Spinal cord (tissue), 10 donors: Measurements from ENCODE around the gene CD68. TPM values are rescaled to one million over a fixed set of nuclear protein-coding genes. Genes with fewer than 3 reads are reported as not detected.

Source experiments
- DNase-seq, 6 donors: peaks; one replicate each; pipeline versions ENCODE4 v3.0.0 to v3.0.0-alpha.2; 2013 to 2015; ENCODE audit warnings: low spot score in 6 of 6, low read depth in 4 of 6
- H3K27ac ChIP-seq: one replicate; pipeline ENCODE4 v1.5.1; 2013; ENCODE audit warnings: low read depth, low read length, control low read depth
- H3K27me3 ChIP-seq: one replicate; pipeline ENCODE4 v1.6.1; 2013; ENCODE audit warnings: low read length; ENCODE audit not compliant: control insufficient read depth, insufficient read depth
- H3K36me3 ChIP-seq: one replicate; pipeline ENCODE4 v1.6.1; 2013; ENCODE audit warnings: low read length; ENCODE audit not compliant: control insufficient read depth, insufficient read depth
- H3K4me1 ChIP-seq: one replicate; pipeline ENCODE4 v1.6.1; 2013; ENCODE audit warnings: low read length; ENCODE audit not compliant: control insufficient read depth, insufficient read depth
- H3K4me3 ChIP-seq: one replicate; pipeline ENCODE4 v1.5.1; 2013; ENCODE audit warnings: low read depth, low read length, control low read depth
- H3K9me3 ChIP-seq: one replicate; pipeline ENCODE4 v1.6.1; 2013; ENCODE audit warnings: low read length; ENCODE audit not compliant: control insufficient read depth, insufficient read depth
- WGBS: methylation state at CpG from one replicate; pipeline ENCODE4 v1.1.5; 2013; ENCODE audit warnings: missing lambda C conversion rate; ENCODE audit not compliant: insufficient coverage; 5-methylcytosine and 5-hydroxymethylcytosine counted together
- polyA plus RNA-seq, 2 donors: library from polyadenylated mRNA; unstranded; fragments of 120-200 nt; gene quantifications; one replicate each; pipeline ENCODE4 v1.2.1, GENCODE V29; 2013; ENCODE audit not compliant: insufficient read length in 2 of 2
- total RNA-seq, 2 donors: library from RNA; depleted of rRNA in 1 of 2; stranded (reverse); fragments of 120-200 nt in 1 of 2; fragments of >200 nt in 1 of 2; gene quantifications; one replicate each; pipeline versions ENCODE4 v1.2.3 to v1.2.4, GENCODE V29; 2013 to 2014
- donor health status: healthy.

CD68 gene
- total and polyA plus RNA-seq, 4 donors = 13.3 to 52.1 (median 46.7) TPM

DNA sequence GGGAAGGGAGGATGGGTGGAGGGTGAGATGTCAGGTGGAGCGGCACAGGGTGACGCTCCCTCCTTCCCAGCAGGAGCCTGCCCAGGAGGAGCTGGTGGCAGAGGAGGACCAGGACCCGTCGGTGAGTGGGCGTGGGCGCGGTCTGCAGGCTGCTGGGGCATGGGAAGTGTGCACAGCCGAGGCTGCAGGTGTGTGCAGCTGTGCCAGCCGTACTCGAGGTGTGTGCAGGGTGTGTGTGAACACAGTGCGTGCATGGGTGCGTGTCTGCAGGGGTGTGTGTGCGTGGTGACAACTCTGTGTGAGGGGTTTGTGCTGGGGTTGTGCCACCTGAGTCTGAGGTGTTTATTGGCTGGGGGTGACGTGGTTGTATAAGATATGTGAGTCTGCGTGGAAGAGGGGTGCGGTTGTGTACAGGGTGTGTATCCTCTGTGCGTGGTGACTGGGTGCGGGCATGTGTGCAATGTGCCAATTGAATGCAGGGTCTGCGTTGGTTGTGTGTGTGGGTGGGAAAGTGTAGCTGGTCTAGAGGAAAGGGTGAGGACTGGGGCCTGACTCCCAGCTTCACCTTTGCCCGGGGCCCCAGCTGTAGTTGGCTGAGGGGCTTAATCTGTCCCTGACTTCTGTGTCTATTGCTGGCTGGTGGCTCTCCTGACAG lies 29.9 kb upstream of the CD68 start:
- Histone ChIP-seq H3K36me3 (peaks cover 7% of the 10 kb centered on the region), H3K4me3 (peak overlapping the region; percentile 49), H3K4me1 (peaks cover 15% of the 10 kb centered on the region), H3K27ac (peak overlapping the region; percentile 74), H3K9me3 (no peaks in the 10 kb centered on the region), H3K27me3 (peaks cover 2% of the 10 kb centered on the region)
- DNase-seq = no peak
- 66% methylated on average over 18 of the region's 20 CpGs for WGBS

DNA sequence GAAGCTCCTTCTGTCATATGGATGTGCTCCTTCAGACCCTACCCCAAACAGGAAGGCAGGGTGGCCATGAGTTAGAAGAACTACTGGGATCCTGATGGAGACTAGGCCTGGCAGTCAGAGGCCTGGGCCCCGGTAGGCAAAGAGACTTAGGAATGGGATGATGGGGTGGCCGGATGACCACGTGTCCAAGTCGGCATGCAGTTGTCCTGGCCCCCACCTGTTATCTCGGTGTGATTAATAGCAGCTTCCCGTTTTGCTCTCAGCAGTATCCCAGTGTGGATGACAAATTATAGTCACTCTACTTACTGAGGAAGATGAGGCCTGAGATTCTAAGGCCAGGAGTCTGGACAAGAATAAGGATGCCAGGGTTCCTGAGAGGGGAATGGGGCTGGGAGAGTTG lies 29.1 kb upstream of the CD68 start:
- H3K27me3 ChIP-seq = peaks cover 2% of the 10 kb centered on the region
- DNase-seq = no peak
- no peak overlapping the region for H3K27ac ChIP-seq
- H3K9me3 ChIP-seq = no peaks in the 10 kb centered on the region
- WGBS = 74% methylated on average over 5 of the region's 6 CpGs
- H3K4me3 ChIP-seq = no peak overlapping the region
- peaks cover 7% of the 10 kb centered on the region for H3K36me3 ChIP-seq
- H3K4me1 ChIP-seq = peaks cover 15% of the 10 kb centered on the region

DNA sequence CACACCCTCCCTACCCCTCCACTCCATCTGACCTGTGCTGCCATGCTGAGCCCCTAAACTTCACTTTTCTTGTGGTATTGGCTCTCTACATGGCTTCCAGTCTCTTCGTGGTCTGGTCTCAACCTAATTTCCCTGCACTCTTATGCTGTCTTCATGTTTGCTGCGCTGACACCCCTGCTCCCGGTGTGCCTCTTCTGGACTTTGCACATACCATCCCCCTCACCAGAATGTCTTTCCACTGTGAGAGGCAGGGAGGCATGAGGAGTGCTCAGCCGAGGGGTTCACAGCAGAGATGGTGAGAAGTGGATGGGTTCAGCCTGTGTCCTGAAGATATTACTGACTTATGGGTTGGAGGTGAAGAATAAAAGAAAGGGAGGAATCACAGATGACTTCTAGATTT lies 28.0 kb upstream of the CD68 start:
- no peak overlapping the region for H3K4me3 ChIP-seq
- peaks cover 7% of the 10 kb centered on the region for H3K36me3 ChIP-seq
- DNase-seq = no peak
- peaks cover 15% of the 10 kb centered on the region for H3K4me1 ChIP-seq
- 83% methylated on average over 1 of the region's 4 CpGs for WGBS
- H3K27me3 ChIP-seq = peaks cover 2% of the 10 kb centered on the region
- H3K9me3 ChIP-seq = no peaks in the 10 kb centered on the region
- H3K27ac ChIP-seq = no peak overlapping the region

DNA sequence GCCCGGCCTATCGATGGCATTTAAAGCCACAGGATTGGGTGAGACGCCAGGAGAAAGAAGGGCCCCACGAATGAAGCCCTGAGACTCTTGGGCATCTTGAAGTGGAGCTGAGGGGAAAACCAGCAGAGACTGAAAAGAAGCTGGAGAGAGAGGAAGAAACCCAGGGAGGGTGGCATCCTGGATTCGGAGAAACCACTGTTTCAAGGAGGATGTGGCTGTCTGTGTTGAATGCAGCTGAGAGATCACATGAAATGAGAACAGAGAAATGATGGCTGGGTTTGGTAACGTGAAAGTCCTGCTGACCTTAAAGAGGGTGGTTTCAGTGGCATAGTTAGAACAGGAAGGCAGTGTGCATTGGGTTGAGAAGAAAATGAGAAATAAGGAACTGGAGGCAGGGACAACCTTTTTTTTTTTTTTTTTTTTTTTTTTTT lies 26.8 kb upstream of the CD68 start:
- Histone ChIP-seq H3K4me1 (peaks cover 24% of the 10 kb centered on the region), H3K9me3 (no peaks in the 10 kb centered on the region), H3K27me3 (peaks cover 2% of the 10 kb centered on the region), H3K27ac (no peak overlapping the region), H3K36me3 (peaks cover 15% of the 10 kb centered on the region), H3K4me3 (no peak overlapping the region)
- DNase-seq = no peak
- WGBS = 88% methylated on average over 6 of the region's 6 CpGs

DNA sequence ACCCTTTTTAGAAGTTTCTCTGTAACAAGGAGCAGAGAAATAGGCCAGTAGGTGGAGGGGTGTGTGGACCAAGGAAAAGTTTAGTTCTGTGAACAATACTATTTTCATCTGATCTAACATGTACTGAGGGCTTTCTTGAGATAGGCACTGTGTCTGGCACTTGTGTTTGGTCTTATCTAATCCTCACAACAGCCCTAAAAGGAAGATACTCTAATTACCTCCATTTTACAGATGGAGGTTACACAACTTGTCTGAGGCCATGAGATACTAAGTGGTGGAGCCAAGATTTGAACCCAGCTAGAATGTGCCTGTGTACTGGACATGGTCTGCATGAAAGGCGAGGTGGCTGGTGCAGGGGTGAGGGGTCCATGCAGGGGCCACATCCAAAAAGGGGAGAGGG lies 26.1 kb upstream of the CD68 start:
- no CpG with 5 or more reads among the region's 1 CpG for WGBS
- DNase-seq = no peak
- Histone ChIP-seq H3K27ac (no peak overlapping the region), H3K36me3 (peaks cover 18% of the 10 kb centered on the region), H3K4me3 (no peak overlapping the region), H3K4me1 (peaks cover 28% of the 10 kb centered on the region), H3K9me3 (no peaks in the 10 kb centered on the region), H3K27me3 (peaks cover 1% of the 10 kb centered on the region)

DNA sequence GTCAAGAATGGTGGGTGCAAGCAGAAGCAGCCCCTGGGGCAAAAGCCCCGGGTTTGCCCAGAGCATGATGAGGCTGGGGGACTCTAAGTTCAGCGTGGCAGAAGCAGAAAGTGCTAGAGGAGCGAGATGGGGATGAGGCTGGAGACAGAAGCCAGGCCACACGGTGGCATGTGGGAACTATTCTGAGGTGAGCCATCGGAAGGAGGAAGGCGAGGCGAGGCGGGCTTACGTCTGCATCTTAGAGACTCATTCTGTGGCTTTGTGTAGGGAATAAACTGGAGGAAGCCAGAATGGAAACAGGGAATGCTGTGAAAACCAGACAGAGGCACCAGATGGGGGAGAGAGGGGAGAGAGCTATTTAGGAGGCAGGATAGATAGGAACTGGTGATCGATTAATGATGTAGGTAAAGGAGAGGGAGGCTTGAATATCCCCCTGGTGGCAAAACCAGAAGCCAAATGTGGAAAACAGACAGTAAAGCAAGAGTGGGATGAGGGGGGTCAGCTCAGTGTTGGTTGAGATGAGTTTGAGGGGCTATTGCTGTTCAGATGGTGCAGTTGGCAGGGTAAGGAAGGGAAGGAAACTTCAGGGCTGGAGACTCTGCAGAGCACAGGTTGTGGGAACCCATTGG lies 24.0 kb upstream of the CD68 start:
- H3K27me3 ChIP-seq = no peaks in the 10 kb centered on the region
- 53% methylated on average over 10 of the region's 10 CpGs for WGBS

DNA sequence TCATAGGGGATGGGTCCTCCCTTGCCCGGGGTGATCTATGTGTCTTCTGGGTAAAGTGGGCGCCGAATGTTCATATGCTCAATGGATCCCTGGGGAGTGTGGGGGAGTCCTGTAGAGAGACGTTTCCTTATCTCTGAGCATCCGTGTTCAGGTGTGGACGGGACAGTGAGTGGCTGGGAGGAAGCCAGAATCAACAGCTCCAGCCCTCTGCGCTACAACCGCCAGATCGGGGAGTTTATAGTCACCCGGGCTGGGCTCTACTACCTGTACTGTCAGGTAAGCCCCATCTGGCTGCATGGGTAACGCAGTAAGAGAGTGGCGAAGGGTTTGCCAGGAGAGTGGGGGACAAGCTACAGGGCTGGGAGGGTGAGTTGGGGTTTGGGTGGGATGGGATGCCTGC lies 22.8 kb upstream of the CD68 start:
- H3K4me3 ChIP-seq = no peak overlapping the region
- no peaks in the 10 kb centered on the region for H3K9me3 ChIP-seq
- peak overlapping the region; percentile 96 for H3K27ac ChIP-seq
- peaks cover 47% of the 10 kb centered on the region for H3K4me1 ChIP-seq
- DNase-seq = no peak
- WGBS = 89% methylated on average over 11 of the region's 12 CpGs
- no peaks in the 10 kb centered on the region for H3K27me3 ChIP-seq
- H3K36me3 ChIP-seq = peaks cover 13% of the 10 kb centered on the region

More for the DNA sequence above, 24.0 kb upstream of the CD68 start:
- no peak overlapping the region for H3K4me3 ChIP-seq
- no peaks in the 10 kb centered on the region for H3K9me3 ChIP-seq
- peaks cover 36% of the 10 kb centered on the region for H3K4me1 ChIP-seq
- no peak for DNase-seq
- H3K36me3 ChIP-seq = peaks cover 18% of the 10 kb centered on the region
- H3K27ac ChIP-seq = no peak overlapping the region

DNA sequence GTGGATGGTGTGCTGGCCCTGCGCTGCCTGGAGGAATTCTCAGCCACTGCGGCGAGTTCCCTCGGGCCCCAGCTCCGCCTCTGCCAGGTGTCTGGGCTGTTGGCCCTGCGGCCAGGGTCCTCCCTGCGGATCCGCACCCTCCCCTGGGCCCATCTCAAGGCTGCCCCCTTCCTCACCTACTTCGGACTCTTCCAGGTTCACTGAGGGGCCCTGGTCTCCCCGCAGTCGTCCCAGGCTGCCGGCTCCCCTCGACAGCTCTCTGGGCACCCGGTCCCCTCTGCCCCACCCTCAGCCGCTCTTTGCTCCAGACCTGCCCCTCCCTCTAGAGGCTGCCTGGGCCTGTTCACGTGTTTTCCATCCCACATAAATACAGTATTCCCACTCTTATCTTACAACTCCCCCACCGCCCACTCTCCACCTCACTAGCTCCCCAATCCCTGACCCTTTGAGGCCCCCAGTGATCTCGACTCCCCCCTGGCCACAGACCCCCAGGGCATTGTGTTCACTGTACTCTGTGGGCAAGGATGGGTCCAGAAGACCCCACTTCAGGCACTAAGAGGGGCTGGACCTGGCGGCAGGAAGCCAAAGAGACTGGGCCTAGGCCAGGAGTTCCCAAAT lies 22.2 kb upstream of the CD68 start:
- DNase-seq = no peak
- Histone ChIP-seq H3K27ac (peak overlapping the region; percentile 96), H3K4me1 (peaks cover 49% of the 10 kb centered on the region), H3K4me3 (no peak overlapping the region), H3K27me3 (no peaks in the 10 kb centered on the region), H3K9me3 (no peaks in the 10 kb centered on the region), H3K36me3 (peaks cover 13% of the 10 kb centered on the region)
- WGBS = 56% methylated on average over 18 of the region's 19 CpGs

DNA sequence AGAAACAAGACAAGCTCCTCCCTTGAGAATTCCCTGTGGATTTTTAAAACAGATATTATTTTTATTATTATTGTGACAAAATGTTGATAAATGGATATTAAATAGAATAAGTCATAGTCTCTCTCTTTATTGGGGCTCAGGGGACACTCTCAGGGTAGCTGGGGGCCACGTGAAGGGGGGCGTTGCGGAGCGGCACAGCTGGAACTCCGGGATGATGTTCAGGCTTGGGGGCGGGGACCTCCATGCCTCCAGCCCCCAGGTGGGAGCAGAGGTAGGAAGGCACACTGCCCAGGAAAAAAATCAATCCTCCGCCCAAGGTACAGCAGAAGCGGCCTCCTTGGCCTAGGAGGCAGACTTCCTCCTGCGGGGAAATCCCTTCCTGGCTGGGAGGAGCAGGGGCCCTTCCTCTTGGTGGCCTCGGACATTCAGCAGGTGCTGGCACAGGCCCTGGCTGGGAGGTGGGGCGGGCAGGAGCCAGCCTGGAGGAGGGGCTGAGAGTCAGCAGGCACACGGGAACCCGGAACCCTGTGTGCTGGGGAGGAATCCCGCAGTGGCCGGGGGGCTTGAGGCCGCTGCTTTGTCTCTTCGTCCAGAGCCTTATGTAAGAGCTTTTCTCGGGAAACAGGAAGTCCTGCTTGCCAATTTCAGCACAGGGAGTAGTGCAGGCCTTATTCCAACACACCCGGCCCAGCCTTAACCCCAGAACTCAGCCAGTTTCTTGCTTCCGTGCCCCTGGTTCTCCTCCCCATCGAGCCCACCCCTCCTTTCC lies 21.5 kb upstream of the CD68 start:
- peaks cover 14% of the 10 kb centered on the region for H3K36me3 ChIP-seq
- peak overlapping the region; percentile 4 for H3K4me3 ChIP-seq
- H3K27me3 ChIP-seq = no peaks in the 10 kb centered on the region
- H3K27ac ChIP-seq = peak overlapping the region; percentile 96
- H3K9me3 ChIP-seq = no peaks in the 10 kb centered on the region
- H3K4me1 ChIP-seq = peaks cover 56% of the 10 kb centered on the region
- peak in 2 of 6 donors; percentile 20 to 85 for DNase-seq
- 27% methylated on average over 21 of the region's 21 CpGs for WGBS
